ENCODE data around the gene TAF3.

The TAF3 gene

DNA sequence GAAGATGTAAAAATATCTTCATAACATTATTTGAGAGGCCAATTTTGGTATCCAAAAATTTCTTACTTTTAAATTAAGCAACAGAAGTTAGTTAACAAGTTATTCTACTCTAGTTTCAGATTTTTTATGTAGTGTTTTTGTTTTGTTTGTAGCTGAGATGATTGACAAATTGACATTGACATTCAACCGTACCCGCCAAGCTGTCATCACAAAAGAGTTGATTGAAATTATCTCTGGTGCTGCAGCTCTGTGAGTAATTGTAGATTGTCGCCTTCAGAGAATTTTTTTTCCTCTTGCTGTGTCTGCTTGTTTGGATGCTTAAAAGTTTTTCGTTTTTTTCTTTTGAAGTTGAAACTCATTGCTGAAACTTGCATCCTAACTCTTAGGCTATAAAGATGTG lies 15.7 kb upstream of the TAF3 start:
- Histone ChIP-seq H3K79me2 (ENCODE audit: insufficient read depth, low read length) (0 out of 2 replicates have a peak, but pooled peaks cover 3% of the 10 kb centered on the region), H3K27me3 (ENCODE audit: insufficient read depth, low read length, poor library complexity) (no peaks in the 10 kb centered on the region), H4K20me1 (ENCODE audit: insufficient read depth, low read length) (peaks cover 9% of the 10 kb centered on the region), H3K4me3 (ENCODE audit: low read depth in 1 of 2, low read length in 2 of 2) (no peak overlapping the region), H3K9ac (ENCODE audit: low read depth, low read length) (no peak overlapping the region), H3K9me3 (ENCODE audit: insufficient read depth, low read length, severe bottlenecking) (no peaks in the 10 kb centered on the region), H2AFZ (ENCODE audit: low read depth, low read length) (no peak overlapping the region), H3K4me1 (ENCODE audit: insufficient read depth, low read length) (no peaks in the 10 kb centered on the region), H3K4me2 (ENCODE audit: insufficient read depth, low read length) (no peak overlapping the region), H3K27ac (ENCODE audit: low read length) (no peak overlapping the region), H3K36me3 (ENCODE audit: insufficient read depth, low read length) (peaks cover 90% of the 10 kb centered on the region)
- no peak for DNase-seq
- no peak for ATAC-seq (ENCODE audit: insufficient read depth, low read depth)
- TF ChIP-seq EZH2 (IDR thresholded peaks at IDR 0.05; ENCODE audit: borderline replicate concordance, low read depth, low read length, severe bottlenecking): no peak
- TF ChIP-seq, protein P1, sequence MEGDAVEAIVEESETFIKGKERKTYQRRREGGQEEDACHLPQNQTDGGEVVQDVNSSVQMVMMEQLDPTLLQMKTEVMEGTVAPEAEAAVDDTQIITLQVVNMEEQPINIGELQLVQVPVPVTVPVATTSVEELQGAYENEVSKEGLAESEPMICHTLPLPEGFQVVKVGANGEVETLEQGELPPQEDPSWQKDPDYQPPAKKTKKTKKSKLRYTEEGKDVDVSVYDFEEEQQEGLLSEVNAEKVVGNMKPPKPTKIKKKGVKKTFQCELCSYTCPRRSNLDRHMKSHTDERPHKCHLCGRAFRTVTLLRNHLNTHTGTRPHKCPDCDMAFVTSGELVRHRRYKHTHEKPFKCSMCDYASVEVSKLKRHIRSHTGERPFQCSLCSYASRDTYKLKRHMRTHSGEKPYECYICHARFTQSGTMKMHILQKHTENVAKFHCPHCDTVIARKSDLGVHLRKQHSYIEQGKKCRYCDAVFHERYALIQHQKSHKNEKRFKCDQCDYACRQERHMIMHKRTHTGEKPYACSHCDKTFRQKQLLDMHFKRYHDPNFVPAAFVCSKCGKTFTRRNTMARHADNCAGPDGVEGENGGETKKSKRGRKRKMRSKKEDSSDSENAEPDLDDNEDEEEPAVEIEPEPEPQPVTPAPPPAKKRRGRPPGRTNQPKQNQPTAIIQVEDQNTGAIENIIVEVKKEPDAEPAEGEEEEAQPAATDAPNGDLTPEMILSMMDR (IDR thresholded peaks at IDR 0.05; ENCODE audit: borderline replicate concordance, extremely low read depth, low read length, poor library complexity, severe bottlenecking): no peak

DNA sequence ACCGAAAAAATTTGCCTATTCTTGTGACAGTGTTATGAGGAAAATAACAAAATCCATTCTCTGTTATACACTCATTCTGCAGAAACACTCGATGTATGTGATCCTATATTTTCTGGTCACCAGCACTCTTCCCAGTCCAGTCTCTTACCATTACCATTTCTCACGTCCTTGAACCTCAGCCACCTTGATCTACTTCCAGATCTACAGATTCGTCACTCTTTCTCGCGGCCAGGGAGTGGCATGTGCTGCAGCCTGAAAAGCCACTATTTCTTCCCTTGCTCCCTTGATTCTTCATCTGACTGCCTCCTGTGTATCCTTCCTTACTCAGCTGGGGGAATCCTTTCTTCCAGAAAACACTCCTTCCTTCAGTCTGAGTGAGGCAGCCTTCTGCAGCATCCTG lies 14.1 kb upstream of the TAF3 start:
- Histone ChIP-seq H3K36me3 (ENCODE audit: insufficient read depth, low read length) (peaks cover 83% of the 10 kb centered on the region), H2AFZ (ENCODE audit: low read depth, low read length) (no peak overlapping the region), H3K79me2 (ENCODE audit: insufficient read depth, low read length) (0 out of 2 replicates have a peak, but pooled peaks cover 3% of the 10 kb centered on the region), H3K9ac (ENCODE audit: low read depth, low read length) (no peak overlapping the region), H3K27me3 (ENCODE audit: insufficient read depth, low read length, poor library complexity) (no peaks in the 10 kb centered on the region), H3K4me1 (ENCODE audit: insufficient read depth, low read length) (no peaks in the 10 kb centered on the region), H3K9me3 (ENCODE audit: insufficient read depth, low read length, severe bottlenecking) (no peaks in the 10 kb centered on the region), H4K20me1 (ENCODE audit: insufficient read depth, low read length) (peaks cover 9% of the 10 kb centered on the region), H3K4me3 (ENCODE audit: low read depth in 1 of 2, low read length in 2 of 2) (no peak overlapping the region), H3K27ac (ENCODE audit: low read length) (no peak overlapping the region), H3K4me2 (ENCODE audit: insufficient read depth, low read length) (no peak overlapping the region)
- DNase-seq (no peak), ATAC-seq (ENCODE audit: insufficient read depth, low read depth) (no peak)
- no peak for TF ChIP-seq EZH2 (IDR thresholded peaks at IDR 0.05; ENCODE audit: borderline replicate concordance, low read depth, low read length, severe bottlenecking)
- TF ChIP-seq, protein P1 (IDR thresholded peaks at IDR 0.05; ENCODE audit: borderline replicate concordance, extremely low read depth, low read length, poor library complexity, severe bottlenecking): no peak

DNA sequence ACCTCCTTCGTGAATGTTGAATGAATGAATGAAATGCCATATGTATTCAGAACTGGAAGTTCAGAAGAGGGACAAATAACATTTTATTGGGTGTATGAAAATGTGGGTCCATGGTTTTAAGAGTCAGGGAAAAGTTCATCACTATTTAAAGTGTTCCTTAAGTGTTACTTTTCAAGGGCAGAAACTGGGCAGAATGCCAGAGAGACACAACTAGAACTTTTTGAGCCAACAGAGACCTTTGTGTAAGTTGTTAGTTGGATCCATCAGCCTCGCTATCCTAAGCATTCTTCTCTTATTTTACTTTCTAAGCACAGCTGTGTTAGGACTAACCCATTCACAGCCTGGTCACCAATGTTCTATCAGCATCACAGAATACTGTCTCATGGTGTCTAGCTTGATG lies 13.6 kb upstream of the TAF3 start:
- Histone ChIP-seq H3K36me3 (ENCODE audit: insufficient read depth, low read length) (peaks cover 78% of the 10 kb centered on the region), H3K9me3 (ENCODE audit: insufficient read depth, low read length, severe bottlenecking) (no peaks in the 10 kb centered on the region), H3K27me3 (ENCODE audit: insufficient read depth, low read length, poor library complexity) (no peaks in the 10 kb centered on the region), H2AFZ (ENCODE audit: low read depth, low read length) (no peak overlapping the region), H3K4me2 (ENCODE audit: insufficient read depth, low read length) (no peak overlapping the region), H3K4me3 (ENCODE audit: low read depth in 1 of 2, low read length in 2 of 2) (no peak overlapping the region), H3K27ac (ENCODE audit: low read length) (no peak overlapping the region), H3K4me1 (ENCODE audit: insufficient read depth, low read length) (no peaks in the 10 kb centered on the region), H3K79me2 (ENCODE audit: insufficient read depth, low read length) (no peaks in the 10 kb centered on the region), H4K20me1 (ENCODE audit: insufficient read depth, low read length) (peaks cover 9% of the 10 kb centered on the region), H3K9ac (ENCODE audit: low read depth, low read length) (no peak overlapping the region)
- TF ChIP-seq EZH2 (IDR thresholded peaks at IDR 0.05; ENCODE audit: borderline replicate concordance, low read depth, low read length, severe bottlenecking): no peak
- TF ChIP-seq, protein P1 (IDR thresholded peaks at IDR 0.05; ENCODE audit: borderline replicate concordance, extremely low read depth, low read length, poor library complexity, severe bottlenecking): no peak
- DNase-seq (no peak), ATAC-seq (ENCODE audit: insufficient read depth, low read depth) (no peak)

Data from DND-41 (cell line).